ENCODE measurements around the gene MCUR1.
"Not testable (repeated sequence)": the region's sequence is repeated elsewhere in the genome, so short reads cannot be mapped to it uniquely, and the experiment has no call there.

MCUR1 gene, protein sequence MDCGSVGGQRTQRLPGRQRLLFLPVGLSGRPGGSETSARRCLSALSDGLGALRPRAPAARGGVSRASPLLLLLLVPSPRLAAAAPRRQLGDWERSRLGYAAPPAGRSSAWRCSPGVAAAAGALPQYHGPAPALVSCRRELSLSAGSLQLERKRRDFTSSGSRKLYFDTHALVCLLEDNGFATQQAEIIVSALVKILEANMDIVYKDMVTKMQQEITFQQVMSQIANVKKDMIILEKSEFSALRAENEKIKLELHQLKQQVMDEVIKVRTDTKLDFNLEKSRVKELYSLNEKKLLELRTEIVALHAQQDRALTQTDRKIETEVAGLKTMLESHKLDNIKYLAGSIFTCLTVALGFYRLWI

DNA sequence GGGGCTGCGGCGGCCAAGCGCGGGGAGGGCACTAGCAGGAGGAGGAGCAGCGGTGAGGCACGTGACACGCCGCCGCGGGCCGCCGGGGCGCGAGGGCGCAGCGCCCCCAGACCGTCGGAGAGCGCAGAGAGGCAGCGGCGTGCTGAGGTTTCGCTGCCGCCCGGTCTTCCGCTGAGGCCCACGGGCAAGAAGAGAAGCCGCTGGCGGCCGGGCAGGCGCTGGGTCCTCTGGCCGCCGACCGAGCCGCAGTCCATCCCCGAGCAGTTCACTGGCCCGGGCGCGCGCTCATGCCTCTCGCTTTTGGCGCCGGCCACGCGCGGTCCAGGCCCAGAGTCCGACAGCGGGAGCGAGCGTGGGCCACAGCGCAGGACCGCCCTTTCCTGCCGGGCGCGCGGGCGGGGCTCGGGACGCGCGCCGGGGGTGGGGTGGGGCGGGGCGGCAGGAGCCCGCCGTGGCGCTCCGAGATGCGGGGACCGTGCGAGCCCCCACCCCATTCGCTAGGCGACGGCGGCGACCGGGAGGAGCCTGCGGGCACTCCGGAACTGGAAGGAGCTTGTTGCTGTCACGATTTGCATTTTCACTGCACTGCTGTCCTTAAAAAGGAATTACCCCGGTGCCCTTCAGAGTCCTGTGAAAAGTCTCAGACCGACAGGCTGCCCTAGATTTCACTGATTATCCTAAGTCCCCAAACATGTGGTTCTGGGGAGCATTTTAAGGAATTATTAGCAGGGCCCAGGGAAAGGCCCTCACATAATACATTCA, at the start of gene MCUR1:
MCUR1 (minus strand) TSS at position 382 of the 762 bp plus-strand sequence; CDS start at position 254, 128 bp downstream.
- peak; percentile 96 for DNase-seq (ENCODE audit: low spot score)
- no peak for TF ChIP-seq CTCF (IDR thresholded peaks at IDR 0.05; ENCODE audit: extremely low read depth, missing control alignments)

GRCh38 chr6:13863699-13864155, 49.4 kb upstream of the MCUR1 start:
- no peak for DNase-seq (ENCODE audit: low spot score)
- TF ChIP-seq CTCF (IDR thresholded peaks at IDR 0.05; ENCODE audit: extremely low read depth, missing control alignments), result no peak

DNA sequence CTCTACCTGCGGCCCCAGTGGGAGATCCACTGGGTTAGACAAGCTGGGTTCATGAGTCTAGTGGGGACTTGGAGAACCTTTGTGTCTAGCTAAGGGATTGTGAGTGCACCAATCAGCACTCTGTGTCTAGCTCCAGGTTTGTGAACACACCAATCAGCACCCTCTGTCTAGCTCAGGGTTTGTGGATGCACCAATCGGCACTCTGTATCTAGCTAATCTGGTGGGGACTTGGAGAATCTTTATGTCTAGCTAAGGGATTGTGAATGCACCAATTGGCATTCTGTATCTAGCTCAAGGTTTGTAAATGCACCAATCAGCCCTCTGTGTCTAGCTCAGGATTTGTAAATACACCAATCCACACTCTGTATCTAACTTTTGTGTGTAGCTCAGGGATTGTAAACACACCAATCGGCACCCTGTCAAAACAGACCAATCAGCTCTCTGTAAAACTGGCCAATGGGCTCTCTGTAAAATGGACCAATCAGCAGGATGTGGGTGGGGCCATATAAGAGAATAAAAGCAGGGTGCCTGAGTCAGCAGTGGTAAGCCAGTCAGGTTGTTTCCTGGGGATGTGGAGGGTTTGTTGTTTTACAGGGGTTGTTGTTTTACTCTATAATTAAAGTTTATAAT, 46.3 kb upstream of the MCUR1 start:
- not testable (repeated sequence) for DNase-seq (ENCODE audit: low spot score)

DNA sequence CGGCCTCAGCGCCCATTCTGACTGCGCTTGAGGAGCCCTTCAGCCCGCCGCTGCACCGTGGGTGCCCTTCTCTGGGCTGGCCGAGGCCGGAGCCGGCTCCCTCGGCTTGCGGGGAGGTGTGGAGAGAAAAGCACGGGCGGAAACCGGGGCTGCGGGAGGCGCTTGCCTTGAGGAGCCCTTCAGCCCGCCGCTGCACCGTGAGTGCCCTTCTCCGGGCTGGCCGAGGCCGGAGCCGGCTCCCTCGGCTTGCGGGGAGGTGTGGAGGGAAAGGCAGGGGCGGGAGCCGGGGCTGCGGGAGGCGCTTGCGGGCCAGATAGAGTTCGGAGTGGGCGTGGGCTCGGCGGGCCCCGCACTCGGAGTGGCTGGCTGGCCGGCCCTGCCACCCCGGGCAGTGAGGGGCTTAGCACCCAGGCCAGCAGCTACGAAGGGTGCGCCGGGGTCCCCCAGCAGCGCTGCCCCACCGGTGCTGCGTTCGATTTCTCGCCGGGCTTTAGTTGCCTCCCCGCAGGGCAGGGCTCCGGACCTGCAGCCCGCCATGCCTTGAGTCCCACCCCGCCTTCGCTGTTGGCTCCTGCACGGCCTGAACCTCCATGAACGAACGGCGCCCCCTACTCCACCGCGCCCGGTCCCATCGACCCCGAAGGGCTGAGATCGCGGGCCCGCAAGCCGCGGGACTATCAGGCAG, 45.7 kb upstream of the MCUR1 start:
- no peak for DNase-seq (ENCODE audit: low spot score)
- TF ChIP-seq CTCF (IDR thresholded peaks at IDR 0.05; ENCODE audit: extremely low read depth, missing control alignments), result no peak

DNA sequence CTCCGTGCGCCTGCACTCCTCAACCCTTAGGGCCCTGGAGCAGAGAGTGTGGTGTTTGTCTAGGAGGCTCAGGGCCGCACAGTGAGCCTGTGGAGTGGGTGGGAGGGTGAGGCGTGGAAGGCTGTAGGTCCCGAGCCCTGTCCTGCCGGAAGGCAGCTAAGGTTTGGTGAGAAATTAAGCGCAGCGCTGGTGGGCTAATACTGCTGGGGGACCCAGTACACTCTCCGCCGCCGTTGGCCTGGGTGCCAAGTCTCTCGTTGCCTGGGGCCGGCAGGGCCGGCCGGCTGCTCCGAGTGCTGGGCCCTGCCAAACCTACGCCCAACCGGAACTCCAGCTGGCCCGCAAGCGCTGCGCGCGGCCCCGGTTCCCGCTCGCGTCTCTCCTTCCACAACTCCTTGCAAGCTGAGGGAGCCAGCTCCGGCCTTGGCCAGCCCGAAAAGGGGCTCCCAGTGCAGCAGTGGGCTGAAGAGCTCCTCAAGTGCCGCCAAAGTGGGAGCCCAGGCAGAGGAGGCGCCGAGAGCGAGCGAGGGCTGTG, 40.4 kb upstream of the MCUR1 start:
- no peak for DNase-seq (ENCODE audit: low spot score)
- TF ChIP-seq CTCF (IDR thresholded peaks at IDR 0.05; ENCODE audit: extremely low read depth, missing control alignments), result no peak

DNA sequence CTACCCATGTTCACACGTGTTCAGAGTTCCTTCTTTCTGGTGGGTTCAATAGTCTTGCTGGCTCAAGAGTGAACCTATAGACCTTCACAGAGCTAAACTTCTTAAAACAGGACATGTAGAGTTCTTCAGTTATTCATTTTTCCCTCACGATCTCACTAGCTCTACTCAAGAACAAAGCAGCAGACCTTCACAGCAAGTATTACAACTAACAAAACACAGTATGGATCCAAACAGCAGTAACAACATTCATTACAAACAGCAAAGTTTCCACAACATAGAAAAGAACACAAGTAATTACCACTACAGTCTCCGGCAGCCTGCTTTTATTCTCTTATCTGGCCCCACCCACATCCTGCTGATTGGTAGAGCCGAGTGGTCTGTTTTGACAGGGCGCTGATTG, 39.5 kb upstream of the MCUR1 start:
- no peak for TF ChIP-seq CTCF (IDR thresholded peaks at IDR 0.05; ENCODE audit: extremely low read depth, missing control alignments)
- DNase-seq (ENCODE audit: low spot score), result no peak

- DNase-seq (ENCODE audit: low spot score), result no peak
- no peak for TF ChIP-seq CTCF (IDR thresholded peaks at IDR 0.05; ENCODE audit: extremely low read depth, missing control alignments)
These were observed 37.4 kb upstream of the MCUR1 start for GRCh38 chr6:13851803-13852202.

All from GM20000 (cell line).